ENCODE data around the gene TACC3. TPM values are rescaled to one million over a fixed set of nuclear protein-coding genes. Genes with fewer than 3 reads are reported as not detected.
A peak's percentile ranks its signal among the peaks of the same experiment; 100 is the strongest.

Gene TACC3
- total RNA-seq, 1 donor from 2014 or later: 42.2 TPM

- H3K4me3 Mint-ChIP-seq (ENCODE audit: unreplicated experiment): peak overlapping the region; percentile 71
- DNase-seq (ENCODE audit: low spot score): no peak
- no peaks in the 10 kb centered on the region for H3K9me3 Mint-ChIP-seq (ENCODE audit: unreplicated experiment)
- peaks cover 7% of the 10 kb centered on the region for H3K36me3 Mint-ChIP-seq (ENCODE audit: low read depth, unreplicated experiment)
- peaks cover 9% of the 10 kb centered on the region for H3K27me3 Mint-ChIP-seq (ENCODE audit: unreplicated experiment)
- peak overlapping the region; percentile 45 for H3K27ac Mint-ChIP-seq (ENCODE audit: unreplicated experiment)
- TF ChIP-seq CTCF (IDR thresholded peaks at IDR 0.05; ENCODE audit: unreplicated experiment): no peak
- H3K4me1 Mint-ChIP-seq (ENCODE audit: unreplicated experiment): peaks cover 18% of the 10 kb centered on the region
Measured at GRCh38 chr4:1715002-1715758, 6.1 kb upstream of the TACC3 start.

- peaks cover 5% of the 10 kb centered on the region for H3K27me3 Mint-ChIP-seq (ENCODE audit: unreplicated experiment)
- TF ChIP-seq CTCF (IDR thresholded peaks at IDR 0.05; ENCODE audit: unreplicated experiment): no peak
- H3K27ac Mint-ChIP-seq (ENCODE audit: unreplicated experiment): no peak overlapping the region
- H3K9me3 Mint-ChIP-seq (ENCODE audit: unreplicated experiment): no peaks in the 10 kb centered on the region
- no peak for DNase-seq (ENCODE audit: low spot score)
- peak overlapping the region; percentile 71 for H3K4me3 Mint-ChIP-seq (ENCODE audit: unreplicated experiment)
- H3K36me3 Mint-ChIP-seq (ENCODE audit: low read depth, unreplicated experiment): no peaks in the 10 kb centered on the region
- H3K4me1 Mint-ChIP-seq (ENCODE audit: unreplicated experiment): peaks cover 9% of the 10 kb centered on the region
Measured at GRCh38 chr4:1716065-1716945, 5.0 kb upstream of the TACC3 start.

- peaks cover 8% of the 10 kb centered on the region for H3K27me3 Mint-ChIP-seq (ENCODE audit: unreplicated experiment)
Measured at GRCh38 chr4:1717129-1718094, 3.9 kb upstream of the TACC3 start.

More at GRCh38 chr4:1717129-1718094, 3.9 kb upstream of the TACC3 start:
- TF ChIP-seq CTCF (IDR thresholded peaks at IDR 0.05; ENCODE audit: unreplicated experiment): no peak
- H3K9me3 Mint-ChIP-seq (ENCODE audit: unreplicated experiment): no peaks in the 10 kb centered on the region
- no peaks in the 10 kb centered on the region for H3K36me3 Mint-ChIP-seq (ENCODE audit: low read depth, unreplicated experiment)
- peaks cover 13% of the 10 kb centered on the region for H3K4me1 Mint-ChIP-seq (ENCODE audit: unreplicated experiment)
- no peak for DNase-seq (ENCODE audit: low spot score)
- no peak overlapping the region for H3K27ac Mint-ChIP-seq (ENCODE audit: unreplicated experiment)
- no peak overlapping the region for H3K4me3 Mint-ChIP-seq (ENCODE audit: unreplicated experiment)
